CD8-positive, alpha-beta memory T cell (primary cell): Measurements from ENCODE around the gene C6orf62. TPM values are rescaled to one million over a fixed set of nuclear protein-coding genes. Genes with fewer than 3 reads are reported as not detected.
"Not testable (repeated sequence)": the region's sequence is repeated elsewhere in the genome, so short reads cannot be mapped to it uniquely, and the experiment has no call there.

Experiments
- CTCF ChIA-PET: fragments of 350-600 bp; sonication (Branson Sonifier 250); formaldehyde crosslinking; loops from one replicate; lab custom pipeline; 2021; ENCODE audit warnings: antibody characterized with exemption; lab: Charles Lee
- POLR2A ChIA-PET: fragments of 350-600 bp; sonication (Branson Sonifier 250); formaldehyde crosslinking; loops from one replicate; lab custom pipeline; 2021; ENCODE audit warnings: antibody characterized with exemption; lab: Charles Lee
- DNase-seq, 5 donors: peaks; one replicate each; pipeline versions ENCODE4 v3.0.0 to v3.0.0-alpha.2; 2020 to 2022; ENCODE audit warnings: mixed read lengths in 1 of 5
- H3K27ac ChIP-seq: one replicate; pipeline ENCODE4 v1.7.0; 2013; ENCODE audit warnings: low read depth, mild to moderate bottlenecking, low read length, moderate library complexity
- H3K27me3 ChIP-seq: 2 replicates; pipeline ENCODE4 v1.7.0; 2013; ENCODE audit warnings: low read length, mild to moderate bottlenecking; ENCODE audit not compliant: insufficient read depth, poor library complexity, severe bottlenecking
- H3K36me3 ChIP-seq: 2 replicates; pipeline ENCODE4 v1.7.0; 2013; ENCODE audit warnings: mild to moderate bottlenecking, low read length, moderate library complexity; ENCODE audit not compliant: insufficient read depth
- H3K4me1 ChIP-seq: 2 replicates; pipeline ENCODE4 v1.7.0; 2013; ENCODE audit warnings: mild to moderate bottlenecking, low read length, moderate library complexity; ENCODE audit not compliant: insufficient read depth
- H3K4me3 ChIP-seq: 2 replicates; pipeline ENCODE4 v1.7.0; 2013; ENCODE audit warnings: mild to moderate bottlenecking, low read length
- H3K9me3 ChIP-seq: 2 replicates; pipeline ENCODE4 v1.7.0; 2013; ENCODE audit warnings: mild to moderate bottlenecking, low read length
- H3K27ac Mint-ChIP-seq, 8 donors: one replicate each; pipeline ENCODE4 v1.8.0; 2020 to 2021; ENCODE audit warnings: mixed read lengths in 8 of 8, mild to moderate bottlenecking in 6 of 8, inconsistent platforms in 3 of 8, moderate library complexity in 3 of 8
- H3K27me3 Mint-ChIP-seq, 2 donors: one replicate each; pipeline ENCODE4 v1.8.0; 2020 to 2021; ENCODE audit warnings: mixed read lengths in 2 of 2, mild to moderate bottlenecking in 1 of 2, moderate library complexity in 1 of 2
- H3K36me3 Mint-ChIP-seq, 3 donors: one replicate each; pipeline ENCODE4 v1.8.0; 2020 to 2021; ENCODE audit warnings: mixed read lengths in 3 of 3, inconsistent platforms in 1 of 3, mild to moderate bottlenecking in 1 of 3
- H3K4me1 Mint-ChIP-seq, 3 donors: one replicate each; pipeline ENCODE4 v1.8.0; 2020 to 2021; ENCODE audit warnings: mixed read lengths in 3 of 3, inconsistent platforms in 1 of 3, mild to moderate bottlenecking in 1 of 3
- H3K4me3 Mint-ChIP-seq, 7 donors: one replicate each; pipeline ENCODE4 v1.8.0; 2020 to 2021; ENCODE audit warnings: mixed read lengths in 7 of 7, mild to moderate bottlenecking in 6 of 7, moderate library complexity in 4 of 7, inconsistent platforms in 2 of 7
- H3K9me3 Mint-ChIP-seq, 5 donors: one replicate each; pipeline ENCODE4 v1.8.0; 2020 to 2022; ENCODE audit warnings: mixed read lengths in 5 of 5, mild to moderate bottlenecking in 3 of 5, moderate library complexity in 2 of 5, inconsistent platforms in 1 of 5
- polyA plus RNA-seq: library from polyadenylated mRNA; unstranded; fragments of 300-500 nt; fragmentation: Illumina TruSeq; gene quantifications from one replicate; pipeline ENCODE4 v1.2.3, GENCODE V29; 2021
- total RNA-seq, 2 experiments: library from RNA; stranded (reverse); gene quantifications; one replicate each; pipeline ENCODE4 v1.2.3, GENCODE V29; 2021

The C6orf62 gene
- total and polyA plus RNA-seq, 3 experiments from 2014 or later = 95.1 to 120 (median 95.6) TPM

DNA sequence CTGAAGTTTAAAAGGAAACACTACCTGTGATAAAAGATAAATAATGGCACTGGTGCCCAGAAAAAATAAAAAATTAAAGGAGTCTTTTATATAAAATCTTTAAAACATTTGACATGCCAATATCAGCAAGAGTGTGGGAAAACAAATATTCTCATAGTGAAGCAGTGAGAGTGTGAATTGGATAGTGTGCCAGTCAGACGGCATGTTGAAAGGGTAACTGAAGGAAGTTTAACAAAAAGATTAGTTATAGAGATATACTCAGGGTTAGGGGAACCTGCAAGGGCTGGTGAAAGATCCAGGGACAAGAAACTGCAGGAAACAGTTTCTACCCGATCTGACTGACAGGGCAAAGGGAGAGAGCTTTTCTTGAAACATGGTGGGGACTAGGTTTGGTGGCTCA, 33.5 kb upstream of the C6orf62 start:
- ChIA-PET POLR2A (no interaction called here), CTCF (no interaction called here)
- Mint-ChIP-seq H3K9me3 (peaks cover 0 to 4% (median 0%) of the 10 kb centered on the region in 5 donors), H3K27ac (peak overlapping the region in 2 of 8 donors; percentile 3 to 83), H3K4me1 (no peaks in the 10 kb centered on the region), H3K27me3 (peaks cover 0 to 11% of the 10 kb centered on the region in 2 donors), H3K4me3 (no peak overlapping the region), H3K36me3 (peaks cover 0 to 8% (median 0%) of the 10 kb centered on the region in 3 donors)
- Histone ChIP-seq H3K27me3 (no peaks in the 10 kb centered on the region), H3K9me3 (no peaks in the 10 kb centered on the region), H3K27ac (no peak overlapping the region), H3K4me1 (no peaks in the 10 kb centered on the region), H3K4me3 (no peak overlapping the region), H3K36me3 (no peaks in the 10 kb centered on the region)
- no peak for DNase-seq

DNA sequence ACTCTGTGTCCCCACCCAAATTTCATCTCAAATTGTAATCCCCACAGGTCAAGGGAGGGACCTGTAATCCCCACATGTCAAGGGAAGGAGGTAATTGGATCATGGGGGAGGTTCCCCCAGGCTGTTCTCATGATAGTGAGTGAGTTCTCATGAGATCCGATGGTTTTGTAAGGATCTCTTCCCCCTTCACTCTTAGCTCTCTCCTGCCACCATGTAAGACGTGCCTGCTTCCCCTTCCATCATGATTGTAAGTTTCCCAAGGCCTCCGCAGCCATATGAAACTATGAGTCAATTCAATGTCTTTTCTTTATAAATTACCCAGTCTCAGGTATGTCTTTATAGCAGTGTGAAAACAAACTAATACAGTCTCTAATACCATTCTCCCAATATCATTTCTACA, 31.9 kb upstream of the C6orf62 start:
- H3K27ac Mint-ChIP-seq, H3K4me1 ChIP-seq, H3K9me3 ChIP-seq, CTCF ChIA-PET, H3K9me3 Mint-ChIP-seq, H3K36me3 ChIP-seq, DNase-seq, H3K4me1 Mint-ChIP-seq, H3K4me3 ChIP-seq, H3K27ac ChIP-seq, POLR2A ChIA-PET, H3K36me3 Mint-ChIP-seq, H3K4me3 Mint-ChIP-seq, H3K27me3 ChIP-seq: not testable (repeated sequence)
- H3K27me3 Mint-ChIP-seq = peaks cover 0 to 11% of the 10 kb centered on the region in 2 donors

DNA sequence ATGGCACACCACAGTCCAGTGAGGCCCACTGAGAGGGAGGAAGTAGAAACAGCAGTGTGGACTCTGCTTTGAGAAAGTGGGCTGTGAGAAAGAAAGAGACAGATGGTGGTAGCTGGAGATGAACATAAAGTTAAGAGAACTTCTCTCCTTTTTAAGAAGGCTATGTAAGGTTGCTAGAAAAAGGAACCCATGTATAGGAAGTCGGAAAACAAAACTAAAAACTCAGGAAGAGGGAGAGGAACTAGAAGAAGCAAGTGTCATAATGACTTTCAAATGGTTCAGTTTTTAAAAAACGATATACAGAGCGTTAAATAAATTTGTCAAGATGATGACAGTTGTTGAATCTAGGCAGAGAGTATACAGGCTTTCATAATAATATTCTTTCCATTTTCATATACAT, 30.3 kb upstream of the C6orf62 start:
- ChIA-PET CTCF (interaction anchor here (0.7 kb wide), 1 partner anchor 425 kb away, joined by 3 read pairs; no protein-coding TSS in a partner anchor), POLR2A (no interaction called here)
- Histone ChIP-seq H3K27ac (no peak overlapping the region), H3K9me3 (no peaks in the 10 kb centered on the region), H3K36me3 (no peaks in the 10 kb centered on the region), H3K4me1 (no peaks in the 10 kb centered on the region), H3K4me3 (no peak overlapping the region), H3K27me3 (no peaks in the 10 kb centered on the region)
- Mint-ChIP-seq H3K27me3 (peaks cover 0 to 11% of the 10 kb centered on the region in 2 donors), H3K4me3 (no peak overlapping the region), H3K9me3 (peaks cover 0 to 3% (median 0%) of the 10 kb centered on the region in 5 donors), H3K4me1 (no peaks in the 10 kb centered on the region), H3K27ac (no peak overlapping the region), H3K36me3 (peaks cover 0 to 7% (median 0%) of the 10 kb centered on the region in 3 donors)
- no peak for DNase-seq

DNA sequence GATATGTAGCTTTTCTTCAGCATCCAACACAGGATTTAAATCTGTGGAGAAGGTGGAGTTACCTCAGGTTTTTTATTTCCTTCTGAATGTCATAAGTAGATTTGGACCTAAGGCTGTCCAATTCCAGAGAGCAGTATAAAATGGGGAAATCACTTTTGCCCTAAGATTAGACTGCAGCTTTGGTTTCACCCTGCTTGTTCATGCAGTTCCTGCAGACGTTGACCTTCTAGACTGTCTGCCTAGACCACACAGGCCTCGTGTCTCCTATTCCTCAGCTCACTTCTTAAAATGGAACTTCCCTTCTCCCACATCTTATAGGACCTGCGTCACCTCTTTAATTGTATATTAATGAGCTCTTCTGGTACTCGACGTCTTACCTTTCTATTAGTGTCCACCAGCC, 26.0 kb upstream of the C6orf62 start:
- H3K27ac Mint-ChIP-seq = no peak overlapping the region
- Histone ChIP-seq H3K27ac (no peak overlapping the region), H3K27me3 (no peaks in the 10 kb centered on the region), H3K36me3 (no peaks in the 10 kb centered on the region), H3K9me3 (no peaks in the 10 kb centered on the region), H3K4me1 (no peaks in the 10 kb centered on the region), H3K4me3 (no peak overlapping the region)
- no peaks in the 10 kb centered on the region for H3K36me3 Mint-ChIP-seq
- CTCF ChIA-PET = no interaction called here
- DNase-seq = no peak
- no peaks in the 10 kb centered on the region for H3K4me1 Mint-ChIP-seq
- POLR2A ChIA-PET = no interaction called here
- no peak overlapping the region for H3K4me3 Mint-ChIP-seq
- peaks cover 0 to 8% of the 10 kb centered on the region in 2 donors for H3K27me3 Mint-ChIP-seq
- no peaks in the 10 kb centered on the region for H3K9me3 Mint-ChIP-seq

DNA sequence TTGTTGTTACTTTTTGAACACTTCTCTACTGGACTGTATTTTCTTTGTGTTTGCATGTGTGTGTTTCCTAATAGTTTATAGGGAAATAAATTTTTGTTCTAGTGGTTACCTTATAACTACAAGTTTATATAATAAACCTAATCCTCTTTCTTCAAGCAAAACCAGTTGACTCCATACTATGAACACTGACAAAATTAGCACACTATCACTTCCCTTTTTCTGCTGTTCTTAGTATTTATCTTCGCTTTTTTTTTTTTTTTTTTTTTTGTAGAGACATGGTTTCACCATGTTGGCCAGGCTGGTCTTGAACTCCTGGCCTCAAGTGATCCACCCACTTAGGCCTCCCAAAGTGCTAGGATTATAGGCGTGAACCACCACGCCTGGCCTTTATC, 25.0 kb upstream of the C6orf62 start:
- Histone ChIP-seq H3K9me3 (no peaks in the 10 kb centered on the region), H3K4me3 (no peak overlapping the region), H3K36me3 (no peaks in the 10 kb centered on the region), H3K27me3 (no peaks in the 10 kb centered on the region), H3K4me1 (no peaks in the 10 kb centered on the region), H3K27ac (no peak overlapping the region)
- DNase-seq = no peak
- Mint-ChIP-seq H3K4me3 (no peak overlapping the region), H3K27ac (no peak overlapping the region), H3K36me3 (no peaks in the 10 kb centered on the region), H3K9me3 (no peaks in the 10 kb centered on the region), H3K4me1 (no peaks in the 10 kb centered on the region), H3K27me3 (peaks cover 0 to 6% of the 10 kb centered on the region in 2 donors)
- ChIA-PET CTCF (no interaction called here), POLR2A (no interaction called here)

DNA sequence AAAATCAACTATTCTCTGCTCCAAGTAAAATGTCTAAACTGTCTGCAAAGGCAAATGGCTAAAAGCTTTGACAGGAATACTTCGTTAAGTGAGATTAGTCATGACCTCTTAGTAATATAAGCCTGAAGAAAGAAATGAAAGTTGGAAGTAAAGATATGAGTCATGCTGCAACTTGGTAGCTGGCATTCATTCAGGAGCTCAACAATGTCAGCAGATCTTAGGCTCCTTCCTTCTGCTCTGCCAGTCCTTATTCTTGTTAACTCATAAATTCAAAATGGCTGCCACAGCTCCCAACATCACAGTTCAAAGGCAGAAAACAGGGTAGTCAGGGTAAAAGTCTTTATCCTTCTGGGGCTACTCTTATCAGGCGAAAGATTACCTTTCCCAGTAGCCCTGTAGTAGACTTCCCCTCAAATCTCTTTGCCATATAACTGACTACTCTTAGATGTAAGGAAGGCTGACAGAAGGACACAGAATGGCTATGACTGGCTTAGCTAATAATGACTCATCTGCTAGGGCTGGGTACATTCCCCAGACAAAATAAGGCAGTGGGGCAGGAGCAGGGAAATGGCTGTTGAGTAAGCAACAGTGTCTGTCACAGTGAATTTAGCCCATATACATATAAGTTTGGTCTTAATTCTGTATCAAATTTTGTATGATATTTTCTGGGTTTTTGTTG, 24.4 kb upstream of the C6orf62 start:
- Mint-ChIP-seq H3K27ac (no peak overlapping the region), H3K4me1 (no peaks in the 10 kb centered on the region), H3K36me3 (no peaks in the 10 kb centered on the region), H3K9me3 (no peaks in the 10 kb centered on the region), H3K4me3 (no peak overlapping the region), H3K27me3 (peaks cover 0 to 3% of the 10 kb centered on the region in 2 donors)
- Histone ChIP-seq H3K4me1 (no peaks in the 10 kb centered on the region), H3K4me3 (no peak overlapping the region), H3K36me3 (no peaks in the 10 kb centered on the region), H3K27me3 (no peaks in the 10 kb centered on the region), H3K9me3 (no peaks in the 10 kb centered on the region), H3K27ac (no peak overlapping the region)
- ChIA-PET POLR2A (no interaction called here), CTCF (interaction anchor here (0.9 to 1.2 kb wide), 2 partner anchors 17 to 24 kb away, joined by 3 read pairs; no protein-coding TSS in a partner anchor)
- DNase-seq = no peak

DNA sequence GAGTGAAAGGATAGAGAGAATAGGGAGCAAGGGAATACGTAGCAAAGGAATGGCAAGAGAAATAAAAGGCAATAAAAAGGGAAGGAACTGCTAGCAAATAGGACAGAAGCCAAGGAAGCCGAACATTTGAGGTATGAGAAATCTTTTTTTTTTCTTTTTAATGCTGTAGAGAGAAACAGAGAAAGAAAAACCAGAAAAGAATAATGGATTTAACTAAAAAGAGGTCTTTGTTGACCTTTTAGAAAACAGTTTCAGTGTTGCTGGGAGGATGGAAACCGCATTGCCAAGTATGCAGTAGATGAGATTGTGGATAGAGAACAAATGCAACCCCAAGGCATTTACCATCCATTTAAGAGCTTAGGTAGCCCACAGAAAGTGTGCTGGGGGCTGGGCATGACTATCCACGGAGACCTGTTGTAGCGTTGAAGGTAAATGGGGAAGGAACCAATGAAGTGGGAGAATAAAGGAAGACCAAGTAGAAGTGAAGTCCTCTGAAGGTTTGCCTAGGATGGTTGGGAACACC, 23.3 kb upstream of the C6orf62 start:
- Mint-ChIP-seq H3K27me3 (no peaks in the 10 kb centered on the region), H3K9me3 (no peaks in the 10 kb centered on the region), H3K4me1 (no peaks in the 10 kb centered on the region), H3K36me3 (no peaks in the 10 kb centered on the region), H3K4me3 (no peak overlapping the region), H3K27ac (peak overlapping the region in 1 of 8 donors; percentile 3)
- Histone ChIP-seq H3K27ac (no peak overlapping the region), H3K4me1 (no peaks in the 10 kb centered on the region), H3K27me3 (no peaks in the 10 kb centered on the region), H3K9me3 (no peaks in the 10 kb centered on the region), H3K4me3 (no peak overlapping the region), H3K36me3 (no peaks in the 10 kb centered on the region)
- CTCF ChIA-PET = interaction anchor here (0.9 to 1.2 kb wide), 2 partner anchors 18 to 25 kb away, joined by 3 read pairs; no protein-coding TSS in a partner anchor
- DNase-seq = no peak
- POLR2A ChIA-PET = no interaction called here

DNA sequence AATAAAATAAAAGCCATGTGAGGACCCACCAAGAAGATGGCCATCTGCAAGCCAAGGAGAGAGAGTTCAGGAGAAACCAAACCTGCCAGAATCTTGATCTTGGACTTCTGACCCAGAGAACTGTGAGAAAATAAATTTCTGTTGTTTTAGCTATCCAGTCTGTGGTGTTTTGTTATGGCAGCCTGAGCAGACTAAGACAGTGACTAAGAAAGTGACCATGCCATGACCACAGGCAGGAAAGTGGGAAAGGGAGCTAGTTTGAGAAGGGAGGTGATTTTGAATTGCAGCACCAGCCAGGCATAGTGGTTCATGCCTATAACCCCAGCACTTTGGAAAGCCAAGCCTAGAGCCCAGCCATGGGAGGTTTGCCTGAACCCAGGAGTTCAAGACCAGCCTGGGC, 21.9 kb upstream of the C6orf62 start:
- H3K4me1 ChIP-seq = no peaks in the 10 kb centered on the region
- Mint-ChIP-seq H3K27me3 (peaks cover 0 to 3% of the 10 kb centered on the region in 2 donors), H3K27ac (no peak overlapping the region), H3K9me3 (no peaks in the 10 kb centered on the region), H3K4me3 (no peak overlapping the region), H3K4me1 (no peaks in the 10 kb centered on the region), H3K36me3 (no peaks in the 10 kb centered on the region)
- ChIA-PET CTCF (interaction anchor here (1.0 kb wide), 1 partner anchor 330 kb away, joined by 3 read pairs; no protein-coding TSS in a partner anchor), POLR2A (no interaction called here)
- H3K4me3 ChIP-seq = no peak overlapping the region
- no peak overlapping the region for H3K27ac ChIP-seq
- DNase-seq = no peak
- no peaks in the 10 kb centered on the region for H3K36me3 ChIP-seq
- H3K9me3 ChIP-seq = no peaks in the 10 kb centered on the region
- no peaks in the 10 kb centered on the region for H3K27me3 ChIP-seq
